SK-N-MC (cell line): ENCODE data around the gene RIC3.
A peak's percentile ranks its signal among the peaks of the same experiment; 100 is the strongest.

Source experiments
- DNase-seq: peaks from one replicate; pipeline ENCODE4 v3.0.0-alpha.2; 2011; ENCODE audit warnings: low read depth, low spot score
- H3K27ac ChIP-seq: fragments of 200-600 bp; sonication (generic); 2 replicates; pipeline ENCODE4 v1.5.1; 2016; ENCODE audit warnings: mixed run types
- H3K36me3 ChIP-seq: fragments of 200-600 bp; sonication (generic); 2 replicates; pipeline ENCODE4 v1.6.1; 2017; ENCODE audit warnings: antibody characterized with exemption, low read length, mixed read lengths; ENCODE audit not compliant: insufficient read depth
- H3K4me3 ChIP-seq: fragments of 200-600 bp; sonication (generic); 2 replicates; pipeline ENCODE4 v1.5.1; 2016
- H3K9ac ChIP-seq: fragments of 200-600 bp; sonication (generic); 2 replicates; pipeline ENCODE4 v1.8.0; 2017; ENCODE audit warnings: mixed run types, mixed read lengths; ENCODE audit not compliant: insufficient read length
- H3K9me3 ChIP-seq: fragments of 200-600 bp; sonication (generic); 2 replicates; pipeline ENCODE4 v1.6.1; 2017; ENCODE audit warnings: low read depth, mild to moderate bottlenecking, antibody characterized with exemption, low read length, moderate library complexity, mixed read lengths
- EZH2 ChIP-seq: fragments of 200-600 bp; sonication (generic); IDR thresholded peaks from one replicate; pipeline ENCODE4 v1.6.1; 2017; ENCODE audit warnings: antibody characterized with exemption
- FOXP2 ChIP-seq: optimal IDR thresholded peaks from 2 replicates; pipeline ENCODE3; 2011; ENCODE audit warnings: mild to moderate bottlenecking, moderate library complexity; ENCODE audit not compliant: insufficient read depth; ENCODE audit errors: extremely low read length, control extremely low read depth
- POLR2AphosphoS5 ChIP-seq: IDR thresholded peaks from 2 replicates; pipeline ENCODE4 v1.6.1; 2012; ENCODE audit warnings: mild to moderate bottlenecking, low read depth, low read length, borderline replicate concordance

RIC3 gene

GRCh38 chr11:8192896-8193209 is 24.0 kb upstream of the RIC3 start:
- no peak overlapping the region for H3K27ac ChIP-seq
- H3K9me3 ChIP-seq = no peaks in the 10 kb centered on the region
- no peak for DNase-seq
- H3K36me3 ChIP-seq = no peaks in the 10 kb centered on the region
- no peak overlapping the region for H3K9ac ChIP-seq
- no peak overlapping the region for H3K4me3 ChIP-seq
- TF ChIP-seq FOXP2 = no peak
- no peak for TF ChIP-seq EZH2
- TF ChIP-seq POLR2AphosphoS5 = no peak

- Histone ChIP-seq H3K4me3 (no peak overlapping the region), H3K9me3 (no peaks in the 10 kb centered on the region), H3K27ac (no peak overlapping the region), H3K9ac (no peak overlapping the region), H3K36me3 (no peaks in the 10 kb centered on the region)
- peak; percentile 12 for DNase-seq
- TF ChIP-seq EZH2 (no peak), POLR2AphosphoS5 (no peak), FOXP2 (no peak)
Observed at GRCh38 chr11:8192016-8192895, 23.4 kb upstream of the RIC3 start.

- no peak for TF ChIP-seq EZH2
- TF ChIP-seq POLR2AphosphoS5 = no peak
- no peak for TF ChIP-seq FOXP2
- no peak for DNase-seq
- Histone ChIP-seq H3K9ac (no peak overlapping the region), H3K36me3 (no peaks in the 10 kb centered on the region), H3K27ac (no peak overlapping the region), H3K4me3 (no peak overlapping the region), H3K9me3 (no peaks in the 10 kb centered on the region)
Observed at GRCh38 chr11:8190431-8190830, 21.6 kb upstream of the RIC3 start.

GRCh38 chr11:8186429-8186828 is 17.6 kb upstream of the RIC3 start:
- TF ChIP-seq EZH2 (no peak), FOXP2 (no peak), POLR2AphosphoS5 (no peak)
- H3K4me3 ChIP-seq = no peak overlapping the region
- DNase-seq = no peak
- no peak overlapping the region for H3K27ac ChIP-seq
- H3K9ac ChIP-seq = no peak overlapping the region
- H3K9me3 ChIP-seq = no peaks in the 10 kb centered on the region
- H3K36me3 ChIP-seq = no peaks in the 10 kb centered on the region

GRCh38 chr11:8183111-8183510 is 14.3 kb upstream of the RIC3 start:
- Histone ChIP-seq H3K9ac (no peak overlapping the region), H3K36me3 (no peaks in the 10 kb centered on the region), H3K27ac (no peak overlapping the region), H3K4me3 (no peak overlapping the region), H3K9me3 (no peaks in the 10 kb centered on the region)
- no peak for TF ChIP-seq EZH2
- DNase-seq = no peak

GRCh38 chr11:8180469-8180868 is 11.6 kb upstream of the RIC3 start:
- Histone ChIP-seq H3K9me3 (no peaks in the 10 kb centered on the region), H3K4me3 (no peak overlapping the region), H3K9ac (no peak overlapping the region), H3K27ac (no peak overlapping the region), H3K36me3 (no peaks in the 10 kb centered on the region)
- DNase-seq = no peak
- TF ChIP-seq EZH2 = no peak
- TF ChIP-seq POLR2AphosphoS5 = no peak
- TF ChIP-seq FOXP2 = no peak

GRCh38 chr11:8178297-8178696 is 9.5 kb upstream of the RIC3 start:
- TF ChIP-seq FOXP2 = no peak
- TF ChIP-seq POLR2AphosphoS5 = no peak
- no peak for TF ChIP-seq EZH2

GRCh38 chr11:8177136-8177535 is 8.3 kb upstream of the RIC3 start:
- no peak overlapping the region for H3K9ac ChIP-seq
- no peak for TF ChIP-seq EZH2
- TF ChIP-seq FOXP2 = no peak
- TF ChIP-seq POLR2AphosphoS5 = no peak
- no peaks in the 10 kb centered on the region for H3K36me3 ChIP-seq
- H3K4me3 ChIP-seq = no peak overlapping the region
- no peak for DNase-seq
- no peaks in the 10 kb centered on the region for H3K9me3 ChIP-seq
- H3K27ac ChIP-seq = no peak overlapping the region

More at GRCh38 chr11:8178297-8178696, 9.5 kb upstream of the RIC3 start:
- H3K9me3 ChIP-seq = no peaks in the 10 kb centered on the region
- H3K27ac ChIP-seq = no peak overlapping the region
- no peak overlapping the region for H3K9ac ChIP-seq
- H3K4me3 ChIP-seq = no peak overlapping the region
- DNase-seq = no peak
- no peaks in the 10 kb centered on the region for H3K36me3 ChIP-seq

GRCh38 chr11:8167796-8168195 is 1.0 kb downstream of the RIC3 start:
- Histone ChIP-seq H3K36me3 (no peaks in the 10 kb centered on the region), H3K27ac (no peak overlapping the region), H3K9ac (no peak overlapping the region), H3K4me3 (no peak overlapping the region), H3K9me3 (no peaks in the 10 kb centered on the region)
- TF ChIP-seq FOXP2 (no peak), POLR2AphosphoS5 (no peak), EZH2 (no peak)
- DNase-seq = no peak
